ENCODE measurements around the gene TRIM41.

The TRIM41 gene

GRCh38 chr5:181221792-181222629 is 1.1 kb upstream of the TRIM41 start (continued):
- peak; percentile 49; the same call in 1 of the 2 replicates for TF ChIP-seq TSHZ1 (tag by site-specific recombination; IDR thresholded peaks at IDR 0.05; ENCODE audit: borderline replicate concordance)
- TF ChIP-seq ZNF112 (tag by site-specific recombination; IDR thresholded peaks at IDR 0.05), result no peak
- TF ChIP-seq, protein P1, sequence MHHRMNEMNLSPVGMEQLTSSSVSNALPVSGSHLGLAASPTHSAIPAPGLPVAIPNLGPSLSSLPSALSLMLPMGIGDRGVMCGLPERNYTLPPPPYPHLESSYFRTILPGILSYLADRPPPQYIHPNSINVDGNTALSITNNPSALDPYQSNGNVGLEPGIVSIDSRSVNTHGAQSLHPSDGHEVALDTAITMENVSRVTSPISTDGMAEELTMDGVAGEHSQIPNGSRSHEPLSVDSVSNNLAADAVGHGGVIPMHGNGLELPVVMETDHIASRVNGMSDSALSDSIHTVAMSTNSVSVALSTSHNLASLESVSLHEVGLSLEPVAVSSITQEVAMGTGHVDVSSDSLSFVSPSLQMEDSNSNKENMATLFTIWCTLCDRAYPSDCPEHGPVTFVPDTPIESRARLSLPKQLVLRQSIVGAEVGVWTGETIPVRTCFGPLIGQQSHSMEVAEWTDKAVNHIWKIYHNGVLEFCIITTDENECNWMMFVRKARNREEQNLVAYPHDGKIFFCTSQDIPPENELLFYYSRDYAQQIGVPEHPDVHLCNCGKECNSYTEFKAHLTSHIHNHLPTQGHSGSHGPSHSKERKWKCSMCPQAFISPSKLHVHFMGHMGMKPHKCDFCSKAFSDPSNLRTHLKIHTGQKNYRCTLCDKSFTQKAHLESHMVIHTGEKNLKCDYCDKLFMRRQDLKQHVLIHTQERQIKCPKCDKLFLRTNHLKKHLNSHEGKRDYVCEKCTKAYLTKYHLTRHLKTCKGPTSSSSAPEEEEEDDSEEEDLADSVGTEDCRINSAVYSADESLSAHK (tag by site-specific recombination; IDR thresholded peaks at IDR 0.05), result peak; percentile 18; the same call in 1 of the 2 replicates
- TF ChIP-seq ZBTB21 (tag by site-specific recombination; IDR thresholded peaks at IDR 0.05), result no peak
- no peak for TF ChIP-seq ZNF274 (IDR thresholded peaks at IDR 0.05; ENCODE audit: low read length)
- no peak for TF ChIP-seq ZNF274 (tag by site-specific recombination; IDR thresholded peaks at IDR 0.05; ENCODE audit: borderline replicate concordance)
- TF ChIP-seq ZNF488 (tag by site-specific recombination; IDR thresholded peaks at IDR 0.05), result no peak
- peak; percentile 59; the same call in 1 of the 2 replicates for TF ChIP-seq ZNF792 (tag by site-specific recombination; IDR thresholded peaks at IDR 0.05)
- TF ChIP-seq, protein P2, sequence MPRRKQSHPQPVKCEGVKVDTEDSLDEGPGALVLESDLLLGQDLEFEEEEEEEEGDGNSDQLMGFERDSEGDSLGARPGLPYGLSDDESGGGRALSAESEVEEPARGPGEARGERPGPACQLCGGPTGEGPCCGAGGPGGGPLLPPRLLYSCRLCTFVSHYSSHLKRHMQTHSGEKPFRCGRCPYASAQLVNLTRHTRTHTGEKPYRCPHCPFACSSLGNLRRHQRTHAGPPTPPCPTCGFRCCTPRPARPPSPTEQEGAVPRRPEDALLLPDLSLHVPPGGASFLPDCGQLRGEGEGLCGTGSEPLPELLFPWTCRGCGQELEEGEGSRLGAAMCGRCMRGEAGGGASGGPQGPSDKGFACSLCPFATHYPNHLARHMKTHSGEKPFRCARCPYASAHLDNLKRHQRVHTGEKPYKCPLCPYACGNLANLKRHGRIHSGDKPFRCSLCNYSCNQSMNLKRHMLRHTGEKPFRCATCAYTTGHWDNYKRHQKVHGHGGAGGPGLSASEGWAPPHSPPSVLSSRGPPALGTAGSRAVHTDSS (tag by site-specific recombination; IDR thresholded peaks at IDR 0.05), result no peak
- no peak for TF ChIP-seq ZNF544 (tag by site-specific recombination; IDR thresholded peaks at IDR 0.05)
- TF ChIP-seq PRDM1 (tag by site-specific recombination; IDR thresholded peaks at IDR 0.05), result peak; percentile 93
- no peak for TF ChIP-seq ZNF140 (tag by site-specific recombination; IDR thresholded peaks at IDR 0.05)
- no peak for TF ChIP-seq ZNF169 (tag by site-specific recombination; IDR thresholded peaks at IDR 0.05)
- TF ChIP-seq ZNF174 (tag by site-specific recombination; IDR thresholded peaks at IDR 0.05), result no peak
- no peak for TF ChIP-seq ZFP3 (tag by site-specific recombination; IDR thresholded peaks at IDR 0.05; ENCODE audit: low read depth)
- TF ChIP-seq, protein P3, sequence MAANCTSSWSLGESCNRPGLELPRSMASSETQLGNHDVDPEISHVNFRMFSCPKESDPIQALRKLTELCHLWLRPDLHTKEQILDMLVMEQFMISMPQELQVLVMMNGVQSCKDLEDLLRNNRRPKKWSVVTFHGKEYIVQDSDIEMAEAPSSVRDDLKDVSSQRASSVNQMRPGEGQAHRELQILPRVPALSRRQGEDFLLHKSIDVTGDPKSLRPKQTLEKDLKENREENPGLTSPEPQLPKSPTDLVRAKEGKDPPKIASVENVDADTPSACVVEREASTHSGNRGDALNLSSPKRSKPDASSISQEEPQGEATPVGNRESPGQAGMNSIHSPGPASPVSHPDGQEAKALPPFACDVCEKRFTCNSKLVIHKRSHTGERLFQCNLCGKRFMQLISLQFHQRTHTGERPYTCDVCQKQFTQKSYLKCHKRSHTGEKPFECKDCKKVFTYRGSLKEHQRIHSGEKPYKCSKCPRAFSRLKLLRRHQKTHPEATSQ (tag by site-specific recombination; IDR thresholded peaks at IDR 0.05), result peak; percentile 40; the same call in 1 of the 2 replicates
- peak; percentile 99 for TF ChIP-seq ZEB2 (tag by site-specific recombination; IDR thresholded peaks at IDR 0.05)
- TF ChIP-seq, protein P4, sequence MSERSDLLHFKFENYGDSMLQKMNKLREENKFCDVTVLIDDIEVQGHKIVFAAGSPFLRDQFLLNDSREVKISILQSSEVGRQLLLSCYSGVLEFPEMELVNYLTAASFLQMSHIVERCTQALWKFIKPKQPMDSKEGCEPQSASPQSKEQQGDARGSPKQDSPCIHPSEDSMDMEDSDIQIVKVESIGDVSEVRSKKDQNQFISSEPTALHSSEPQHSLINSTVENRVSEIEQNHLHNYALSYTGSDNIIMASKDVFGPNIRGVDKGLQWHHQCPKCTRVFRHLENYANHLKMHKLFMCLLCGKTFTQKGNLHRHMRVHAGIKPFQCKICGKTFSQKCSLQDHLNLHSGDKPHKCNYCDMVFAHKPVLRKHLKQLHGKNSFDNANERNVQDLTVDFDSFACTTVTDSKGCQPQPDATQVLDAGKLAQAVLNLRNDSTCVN (tag by site-specific recombination; optimal IDR thresholded peaks at IDR 0.05), result peak; percentile 46
- TF ChIP-seq ZNF132 (tag by site-specific recombination; IDR thresholded peaks at IDR 0.05; ENCODE audit: borderline replicate concordance), result no peak
- TF ChIP-seq ZNF37A (tag by site-specific recombination; IDR thresholded peaks at IDR 0.05), result 0 out of 2 replicates have a peak, but pooled peaks have one; percentile 44
- no peak; the same call in 1 of the 2 replicates for TF ChIP-seq ZIC2 (tag by site-specific recombination; IDR thresholded peaks at IDR 0.05)
- TF ChIP-seq ZNF571 (tag by site-specific recombination; IDR thresholded peaks at IDR 0.05), result no peak
- no peak; the same call in 1 of the 2 replicates for TF ChIP-seq SCRT2 (tag by site-specific recombination; IDR thresholded peaks at IDR 0.05)
- peak; percentile 12 for TF ChIP-seq ZNF146 (tag by site-specific recombination; IDR thresholded peaks at IDR 0.05)
